ENCODE results near the gene SLC9A5. TPM values are rescaled to one million over a fixed set of nuclear protein-coding genes. Genes with fewer than 3 reads are reported as not detected.

SLC9A5 gene
- polyA plus RNA-seq, 3 donors = 1.0 TPM; not detected in 2

DNA sequence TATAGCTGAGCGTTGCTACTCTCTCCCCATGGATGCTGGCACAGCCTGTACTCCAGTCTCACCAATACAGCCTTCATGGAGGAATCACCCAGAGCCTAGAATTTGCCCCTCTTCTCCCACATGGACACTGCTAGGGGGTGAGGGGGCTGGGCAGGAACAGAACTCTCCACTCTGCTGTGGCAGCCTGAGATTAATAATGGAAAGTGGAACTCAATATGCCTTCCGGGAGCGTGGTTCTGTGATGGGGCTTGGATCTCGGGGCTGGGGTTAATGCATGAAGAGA lies 1.2 kb downstream of the SLC9A5 start:
- WGBS (ENCODE audit: insufficient coverage) = 86% methylated on average over 3 of the region's 4 CpGs
- H3K9ac ChIP-seq (ENCODE audit: insufficient read depth, low read length, poor library complexity, severe bottlenecking) = no peak overlapping the region
- peaks cover 3 to 4% of the 10 kb centered on the region in 2 donors for H3K36me3 Mint-ChIP-seq
- peaks cover 24 to 32% of the 10 kb centered on the region in 2 donors for H3K27me3 ChIP-seq (ENCODE audit: control insufficient read depth in 2 of 2, insufficient read depth in 2 of 2, low read length in 2 of 2)
- no peak for DNase-seq
- peaks cover 32% of the 10 kb centered on the region for H3K4me1 Mint-ChIP-seq
- H3K4me3 ChIP-seq (replicated peaks in 1 of 3; ENCODE audit: low read depth in 2 of 3, low read length in 3 of 3) = no peak overlapping the region
- peaks cover 20% of the 10 kb centered on the region for H3K79me2 ChIP-seq (ENCODE audit: insufficient read depth, low read length)
- no peaks in the 10 kb centered on the region for H3K36me3 ChIP-seq (replicated peaks in 1 of 2; ENCODE audit: control insufficient read depth in 1 of 2, insufficient read depth in 2 of 2, low read length in 2 of 2)
- H3K27me3 Mint-ChIP-seq (ENCODE audit: low read depth in 3 of 3) = peaks cover 22 to 46% (median 32%) of the 10 kb centered on the region in 3 donors
- H3K27ac ChIP-seq (ENCODE audit: low read depth in 1 of 2, low read length in 2 of 2) = no peak overlapping the region
- H3K9me3 ChIP-seq (replicated peaks in 1 of 2; ENCODE audit: control insufficient read depth in 1 of 2, insufficient read depth in 1 of 2, low read length in 2 of 2) = no peaks in the 10 kb centered on the region
- intact Hi-C loops (cut with micrococcal nuclease) = no loop called here
- H3K27ac Mint-ChIP-seq = no peak overlapping the region
- H4K20me1 ChIP-seq (ENCODE audit: insufficient read depth, low read length) = peaks cover 9% of the 10 kb centered on the region
- peaks cover 29 to 36% of the 10 kb centered on the region in 2 donors for H3K4me1 ChIP-seq (ENCODE audit: control insufficient read depth in 1 of 2, insufficient read depth in 2 of 2, low read length in 2 of 2)
- H3K9me3 Mint-ChIP-seq = peaks cover 0 to 9% (median 4%) of the 10 kb centered on the region in 7 donors
- H3K4me2 ChIP-seq (replicated peaks; ENCODE audit: extremely low read depth, low read length, poor library complexity, severe bottlenecking) = no peak overlapping the region
- H2AFZ ChIP-seq (ENCODE audit: insufficient read depth, low read depth, low read length, poor library complexity, severe bottlenecking) = no peak overlapping the region
- TF ChIP-seq, protein P1, sequence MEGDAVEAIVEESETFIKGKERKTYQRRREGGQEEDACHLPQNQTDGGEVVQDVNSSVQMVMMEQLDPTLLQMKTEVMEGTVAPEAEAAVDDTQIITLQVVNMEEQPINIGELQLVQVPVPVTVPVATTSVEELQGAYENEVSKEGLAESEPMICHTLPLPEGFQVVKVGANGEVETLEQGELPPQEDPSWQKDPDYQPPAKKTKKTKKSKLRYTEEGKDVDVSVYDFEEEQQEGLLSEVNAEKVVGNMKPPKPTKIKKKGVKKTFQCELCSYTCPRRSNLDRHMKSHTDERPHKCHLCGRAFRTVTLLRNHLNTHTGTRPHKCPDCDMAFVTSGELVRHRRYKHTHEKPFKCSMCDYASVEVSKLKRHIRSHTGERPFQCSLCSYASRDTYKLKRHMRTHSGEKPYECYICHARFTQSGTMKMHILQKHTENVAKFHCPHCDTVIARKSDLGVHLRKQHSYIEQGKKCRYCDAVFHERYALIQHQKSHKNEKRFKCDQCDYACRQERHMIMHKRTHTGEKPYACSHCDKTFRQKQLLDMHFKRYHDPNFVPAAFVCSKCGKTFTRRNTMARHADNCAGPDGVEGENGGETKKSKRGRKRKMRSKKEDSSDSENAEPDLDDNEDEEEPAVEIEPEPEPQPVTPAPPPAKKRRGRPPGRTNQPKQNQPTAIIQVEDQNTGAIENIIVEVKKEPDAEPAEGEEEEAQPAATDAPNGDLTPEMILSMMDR (IDR thresholded peaks at IDR 0.05) = no peak
- H3K4me3 Mint-ChIP-seq = peak overlapping the region in 1 of 2 donors; percentile 80

DNA sequence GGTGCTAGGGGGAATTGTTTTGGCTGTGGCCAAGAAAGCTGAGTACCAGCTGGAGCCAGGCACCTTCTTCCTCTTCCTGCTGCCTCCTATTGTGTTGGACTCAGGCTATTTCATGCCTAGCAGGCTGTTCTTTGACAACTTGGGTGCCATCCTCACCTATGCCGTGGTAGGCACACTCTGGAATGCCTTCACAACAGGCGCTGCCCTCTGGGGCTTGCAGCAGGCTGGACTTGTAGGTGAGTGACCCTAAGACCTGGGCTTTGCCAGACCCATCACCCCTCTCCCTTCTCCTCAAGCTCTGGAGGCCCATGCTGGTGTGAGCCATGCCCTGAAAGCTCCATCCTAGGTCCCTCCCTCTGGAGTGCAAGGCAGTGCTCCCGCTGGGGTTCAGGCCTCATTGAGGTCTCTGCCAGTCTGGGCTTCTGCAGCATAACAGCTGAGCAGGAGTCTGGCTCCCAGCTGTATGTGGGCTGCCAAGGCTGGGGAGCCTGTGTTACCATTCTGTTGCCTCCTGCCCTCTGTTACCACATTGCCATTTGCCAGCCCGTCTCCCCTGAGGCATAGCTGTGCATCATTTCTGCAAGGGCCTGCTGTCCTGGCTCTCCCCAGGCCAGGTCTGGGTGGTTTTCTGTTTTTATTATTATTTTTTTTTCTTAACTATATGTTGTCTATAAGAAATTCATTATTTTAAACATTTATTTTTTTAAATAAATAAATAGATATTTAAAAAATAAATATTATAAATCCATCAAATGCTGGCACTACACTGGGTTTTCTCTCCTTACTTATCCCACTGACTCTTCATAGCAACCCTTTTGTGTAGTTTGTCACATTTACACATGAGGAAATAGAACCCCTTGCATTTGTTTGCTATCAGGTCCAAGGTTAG lies 4.1 kb downstream of the SLC9A5 start:
- H3K79me2 ChIP-seq (ENCODE audit: insufficient read depth, low read length) = no peaks in the 10 kb centered on the region
- no peak overlapping the region for H3K4me3 Mint-ChIP-seq
- DNase-seq = no peak
- no peaks in the 10 kb centered on the region for H3K9me3 ChIP-seq (replicated peaks in 1 of 2; ENCODE audit: control insufficient read depth in 1 of 2, insufficient read depth in 1 of 2, low read length in 2 of 2)
- H3K4me3 ChIP-seq (replicated peaks in 1 of 3; ENCODE audit: low read depth in 2 of 3, low read length in 3 of 3) = no peak overlapping the region
- H4K20me1 ChIP-seq (ENCODE audit: insufficient read depth, low read length) = no peaks in the 10 kb centered on the region
- peaks cover 3 to 4% of the 10 kb centered on the region in 2 donors for H3K36me3 Mint-ChIP-seq
- intact Hi-C loops (cut with micrococcal nuclease) = no loop called here
- peaks cover 0 to 7% (median 4%) of the 10 kb centered on the region in 7 donors for H3K9me3 Mint-ChIP-seq
- peak overlapping the region in 1 of 7 donors; percentile 50 for H3K27ac Mint-ChIP-seq
- TF ChIP-seq, protein P1 (IDR thresholded peaks at IDR 0.05) = no peak
- H3K4me1 ChIP-seq (ENCODE audit: control insufficient read depth in 1 of 2, insufficient read depth in 2 of 2, low read length in 2 of 2) = peaks cover 14% of the 10 kb centered on the region in 2 donors
- no peaks in the 10 kb centered on the region for H3K36me3 ChIP-seq (replicated peaks in 1 of 2; ENCODE audit: control insufficient read depth in 1 of 2, insufficient read depth in 2 of 2, low read length in 2 of 2)
- peaks cover 19% of the 10 kb centered on the region for H3K4me1 Mint-ChIP-seq
- peaks cover 24 to 31% of the 10 kb centered on the region in 2 donors for H3K27me3 ChIP-seq (ENCODE audit: control insufficient read depth in 2 of 2, insufficient read depth in 2 of 2, low read length in 2 of 2)
- H3K27ac ChIP-seq (ENCODE audit: low read depth in 1 of 2, low read length in 2 of 2) = no peak overlapping the region
- no peak overlapping the region for H2AFZ ChIP-seq (ENCODE audit: insufficient read depth, low read depth, low read length, poor library complexity, severe bottlenecking)
- H3K9ac ChIP-seq (ENCODE audit: insufficient read depth, low read length, poor library complexity, severe bottlenecking) = no peak overlapping the region
- H3K27me3 Mint-ChIP-seq (ENCODE audit: low read depth in 3 of 3) = peaks cover 25 to 47% (median 33%) of the 10 kb centered on the region in 3 donors
- WGBS (ENCODE audit: insufficient coverage) = 100% methylated on average over 3 of the region's 4 CpGs
- H3K4me2 ChIP-seq (replicated peaks; ENCODE audit: extremely low read depth, low read length, poor library complexity, severe bottlenecking) = no peak overlapping the region
